Pulmonary artery endothelial cell (primary cell): ENCODE results near the gene GPR108. TPM values are rescaled to one million over a fixed set of nuclear protein-coding genes. Genes with fewer than 3 reads are reported as not detected.

ENCODE experiments used
- DNase-seq: peaks from one replicate; pipeline ENCODE4 v3.0.0-alpha.2; 2011; ENCODE audit warnings: low read depth, low spot score
- total RNA-seq: library from RNA; depleted of rRNA; stranded (reverse); fragments of >200 nt; gene quantifications from 2 replicates; pipeline ENCODE4 v1.2.3, GENCODE V29; 2014

Gene GPR108
- total RNA-seq, 1 donor from 2014 or later, result 44.4 TPM

- DNase-seq, result no peak
Observed at GRCh38 chr19:6707658-6708018, 29.7 kb downstream of the GPR108 start.

GRCh38 chr19:6707011-6707657 lies 30.2 kb downstream of the GPR108 start:
- no peak for DNase-seq

DNA sequence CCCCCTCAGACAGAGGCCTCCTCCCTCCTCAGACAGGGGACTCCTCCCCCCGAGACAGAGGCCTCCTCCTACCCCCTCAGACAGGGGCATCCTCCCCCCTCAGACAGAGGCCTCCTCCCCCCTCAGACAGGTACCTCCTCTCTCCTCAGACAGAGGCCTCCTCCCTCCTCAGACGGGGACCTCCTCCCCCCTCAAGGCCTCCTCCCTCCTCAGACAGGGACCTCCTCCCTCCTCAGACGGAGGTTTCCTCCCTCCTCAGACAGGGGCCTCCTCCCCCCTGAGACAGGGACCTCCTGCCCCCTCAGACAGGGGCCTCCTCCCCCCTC lies 30.8 kb downstream of the GPR108 start:
- DNase-seq, result no peak

GRCh38 chr19:6705931-6706632 lies 31.3 kb downstream of the GPR108 start:
- DNase-seq, result no peak

DNA sequence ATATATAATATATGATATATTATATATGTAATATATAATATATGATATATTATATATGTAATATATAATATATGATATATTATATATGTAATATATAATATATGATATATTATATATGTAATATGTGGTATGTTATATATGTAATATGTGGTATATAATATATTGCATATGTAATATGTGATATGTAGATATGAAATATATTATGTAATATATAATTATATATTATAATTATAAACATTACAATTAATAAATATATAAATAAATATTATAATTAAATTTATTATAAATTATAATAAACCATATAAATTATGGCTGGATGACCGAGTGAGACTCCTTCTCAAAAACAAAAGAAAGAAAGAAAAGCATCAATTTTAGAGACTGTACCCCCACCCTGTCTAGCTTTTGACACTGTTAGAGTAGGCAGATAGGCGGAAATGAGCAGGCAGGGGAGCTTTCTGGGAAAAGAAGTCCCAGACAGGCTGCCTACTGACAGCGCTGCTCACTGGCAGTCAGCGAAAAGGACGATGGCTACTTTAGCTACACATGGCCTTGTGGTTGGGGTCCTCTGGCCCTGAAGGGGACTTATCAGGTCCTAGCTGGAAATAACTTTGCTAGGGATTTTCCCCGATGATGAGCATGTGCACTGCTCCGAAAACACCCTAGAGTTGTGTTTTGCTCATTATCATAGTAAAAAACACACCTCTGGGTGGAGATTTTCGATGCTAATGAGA lies 36.6 kb downstream of the GPR108 start:
- DNase-seq, result no peak

GRCh38 chr19:6699935-6700334 lies 37.4 kb downstream of the GPR108 start:
- no peak for DNase-seq

GRCh38 chr19:6697291-6697690 lies 40.1 kb downstream of the GPR108 start:
- no peak for DNase-seq

GRCh38 chr19:6696239-6696820 lies 41.0 kb downstream of the GPR108 start:
- no peak for DNase-seq

- no peak for DNase-seq
Observed at GRCh38 chr19:6694147-6694815, 43.1 kb downstream of the GPR108 start.

DNA sequence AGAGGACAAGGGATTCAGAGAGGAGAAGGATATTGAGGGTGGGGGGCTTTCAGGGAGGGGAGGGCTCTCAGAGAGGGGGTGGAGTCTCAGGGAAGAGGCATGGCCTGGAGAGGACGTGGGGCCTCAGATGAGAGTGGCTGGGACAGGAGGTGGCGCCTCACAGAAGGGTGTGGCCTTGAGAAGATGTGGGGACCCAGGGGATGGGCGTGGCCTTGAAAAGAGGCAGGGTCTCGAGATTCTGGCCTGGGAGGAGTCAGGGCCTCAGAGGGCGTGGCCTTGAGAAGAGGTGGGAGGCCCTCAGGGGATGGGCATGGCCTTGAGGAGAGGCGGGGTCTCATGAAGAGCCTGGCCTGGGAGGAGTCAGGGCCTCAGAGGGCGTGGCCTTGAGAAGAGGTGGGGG lies 43.7 kb downstream of the GPR108 start:
- no peak for DNase-seq

GRCh38 chr19:6693056-6693471 lies 44.3 kb downstream of the GPR108 start:
- no peak for DNase-seq

DNA sequence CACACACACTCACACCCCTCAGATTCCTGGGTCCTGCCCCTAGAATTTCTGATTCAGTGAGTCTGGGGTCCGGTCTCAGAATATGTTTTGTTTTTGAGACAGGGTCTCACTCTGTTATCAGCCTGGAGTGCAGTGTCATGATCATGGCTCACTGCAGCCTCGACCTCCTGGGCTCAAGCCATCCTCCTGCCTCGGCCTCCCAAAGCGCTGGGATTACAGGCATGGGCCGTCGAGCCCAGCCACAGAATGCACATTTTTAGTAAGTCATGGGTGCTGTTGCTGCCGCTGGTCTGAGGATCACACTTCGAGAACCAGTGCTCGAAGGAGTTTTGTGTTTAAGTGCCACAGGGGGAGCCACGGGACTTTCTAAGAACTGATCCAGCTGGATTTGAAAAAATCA lies 45.4 kb downstream of the GPR108 start:
- no peak for DNase-seq

- no peak for DNase-seq
Observed at GRCh38 chr19:6691342-6691741, 46.0 kb downstream of the GPR108 start.

DNA sequence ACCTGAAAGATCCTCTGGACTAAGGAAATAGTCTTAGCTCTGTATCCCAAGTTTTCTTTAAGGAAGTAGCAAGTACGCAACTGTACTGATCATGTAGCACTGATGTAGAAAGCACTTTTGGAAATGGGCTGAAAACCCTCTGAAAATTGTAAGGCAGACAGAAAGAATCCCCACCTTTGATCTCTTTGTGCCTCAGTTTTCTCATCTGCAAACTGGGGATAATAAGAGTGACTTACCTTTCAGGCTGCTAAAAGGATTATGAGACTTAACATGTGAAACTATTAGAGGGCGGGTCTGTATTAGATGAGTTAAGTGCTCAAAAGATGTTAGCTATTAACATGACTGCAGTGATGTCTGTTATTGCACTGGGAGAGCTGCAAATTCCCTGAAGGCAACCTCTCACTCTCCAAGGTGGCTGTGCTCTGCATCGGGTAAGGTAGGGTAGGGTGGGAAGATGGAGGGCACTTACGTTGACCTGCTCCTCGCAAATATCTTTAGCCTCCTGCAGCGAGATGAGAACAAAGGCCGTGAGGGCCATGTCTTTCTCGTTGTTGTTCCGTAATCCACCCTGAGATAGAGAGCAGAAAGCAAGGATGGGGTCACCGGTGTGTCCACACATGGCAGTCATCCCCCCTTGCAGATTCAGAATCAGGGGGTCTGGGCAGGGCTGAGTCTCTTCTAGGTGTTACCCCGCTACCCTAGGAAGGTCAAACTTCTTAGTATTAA lies 47.1 kb downstream of the GPR108 start:
- DNase-seq, result no peak

DNA sequence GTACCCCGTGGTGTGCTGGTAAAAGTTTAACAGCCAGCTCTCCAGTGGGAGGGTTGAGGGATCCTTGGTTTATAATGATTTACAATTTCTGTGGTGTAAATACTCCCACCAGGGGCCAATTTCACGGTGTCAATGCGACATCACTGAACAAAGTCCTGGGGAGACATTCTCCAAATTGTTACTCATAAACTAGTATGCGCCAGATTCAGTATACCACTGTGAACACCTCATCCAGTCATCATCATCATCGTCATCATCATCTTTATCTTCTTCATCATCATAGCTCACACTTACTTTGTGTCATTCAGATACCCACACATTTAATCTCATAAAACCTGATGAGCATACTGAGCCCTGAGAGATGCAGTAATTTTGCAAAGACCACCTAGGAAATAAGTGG lies 50.3 kb downstream of the GPR108 start:
- no peak for DNase-seq

GRCh38 chr19:6686628-6686975 lies 50.8 kb downstream of the GPR108 start:
- DNase-seq, result no peak

DNA sequence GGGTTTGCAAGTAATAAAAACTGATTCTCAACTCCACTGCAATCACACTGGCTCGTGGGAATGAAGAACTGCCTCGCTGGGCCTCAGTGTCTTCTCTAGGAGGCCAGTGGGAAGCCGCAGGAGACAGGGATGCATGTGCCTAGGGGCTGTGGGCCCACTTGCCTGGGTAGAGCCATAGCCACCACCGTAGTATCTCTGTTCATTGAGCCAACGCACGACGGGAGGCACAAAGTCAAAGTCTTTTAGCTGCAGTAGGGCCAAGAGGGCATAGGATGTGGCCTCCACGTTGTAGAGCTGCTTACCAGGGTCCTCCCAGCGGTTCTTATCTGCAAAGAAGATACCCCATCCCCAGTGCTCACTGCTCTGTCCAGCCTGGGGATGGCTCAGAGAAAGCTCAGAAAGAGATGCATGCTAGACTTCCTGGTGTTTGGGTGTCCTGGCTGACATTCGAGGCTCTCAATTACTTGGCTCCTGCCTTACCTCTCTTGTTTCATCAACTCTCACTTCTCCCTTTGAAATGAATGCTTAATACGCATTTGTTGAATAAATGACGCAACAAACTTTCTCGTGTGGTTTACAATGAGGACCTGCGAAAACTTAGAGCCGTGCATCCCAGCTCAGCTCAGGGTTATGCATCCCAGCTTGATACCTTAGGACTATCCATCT lies 51.3 kb downstream of the GPR108 start:
- DNase-seq, result no peak

GRCh38 chr19:6685482-6685881 lies 51.9 kb downstream of the GPR108 start:
- no peak for DNase-seq

- no peak for DNase-seq
Observed at GRCh38 chr19:6683971-6684370, 53.4 kb downstream of the GPR108 start.

GRCh38 chr19:6682607-6683128 lies 54.7 kb downstream of the GPR108 start:
- no peak for DNase-seq

DNA sequence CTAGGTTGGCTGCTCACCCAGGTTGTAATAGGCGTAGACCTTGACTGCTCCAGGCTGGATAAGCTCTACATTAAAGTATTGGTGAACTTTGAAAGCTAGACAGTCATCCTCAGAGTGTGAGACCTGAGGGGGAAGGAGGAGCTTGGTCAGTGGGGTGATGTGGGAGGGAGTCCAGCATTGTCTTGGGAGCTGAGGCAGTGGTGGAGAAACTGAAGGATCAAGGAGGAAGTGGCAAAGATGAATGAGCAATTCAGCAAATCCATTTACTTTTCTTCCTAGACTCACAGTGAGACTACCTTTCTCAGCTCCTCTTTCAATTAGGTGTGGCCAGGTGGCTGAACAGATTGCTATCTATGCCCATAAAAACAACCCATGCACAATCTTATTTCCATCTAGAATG lies 57.2 kb downstream of the GPR108 start:
- no peak for DNase-seq
